SK-N-SH (cell line): ENCODE measurements around the gene ATP1A2. TPM values are rescaled to one million over a fixed set of nuclear protein-coding genes. Genes with fewer than 3 reads are reported as not detected.

Experiments used
- CTCF ChIA-PET: fragments of 300-600, 350-600 bp; formaldehyde crosslinking; extraction: SDS; loops from one replicate; lab custom pipeline; 2021; lab: Yijun Ruan, JAX
- POLR2A ChIA-PET: fragments of 350-600 bp; sonication (Branson Sonifier 250); formaldehyde crosslinking; extraction: SDS; loops from one replicate; lab custom pipeline; 2020; ENCODE audit warnings: antibody characterized with exemption, inconsistent platforms; lab: Yijun Ruan, JAX
- DNase-seq: peaks from one replicate; pipeline ENCODE4 v3.0.0; 2012
- H2AFZ ChIP-seq: fragments of 200-600 bp; sonication (generic); 2 replicates; pipeline ENCODE4 v1.8.1; 2016; ENCODE audit warnings: antibody characterized with exemption, mild to moderate bottlenecking, low read depth
- H3F3A ChIP-seq: fragments of 200-600 bp; sonication (generic); replicated peaks from 2 replicates; pipeline ENCODE3; 2016; ENCODE audit warnings: antibody characterized with exemption, mild to moderate bottlenecking; ENCODE audit not compliant: insufficient read depth
- H3K27ac ChIP-seq, 2 experiments: fragments of 200-500 bp in 1 of 2; fragments of 200-600 bp in 1 of 2; sonication (Bioruptor generic) in 1 of 2; sonication (generic), shearing (Covaris generic) in 1 of 2; 2 replicates each; pipeline versions ENCODE4 v1.5.1 to v1.6.1; 2014 to 2016; ENCODE audit warnings: low read depth in 2 of 2, inconsistent platforms in 1 of 2, low read length in 1 of 2, mild to moderate bottlenecking in 1 of 2, mixed read lengths in 1 of 2
- H3K27me3 ChIP-seq: fragments of 200-600 bp; sonication (generic), shearing (Covaris generic); 2 replicates; pipeline ENCODE4 v1.6.1; 2016; ENCODE audit warnings: mixed run types; ENCODE audit not compliant: insufficient read depth
- H3K36me3 ChIP-seq, 2 experiments: fragments of 200-500 bp in 1 of 2; fragments of 200-600 bp in 1 of 2; sonication (Bioruptor generic) in 1 of 2; sonication (generic) in 1 of 2; replicated peaks in 1 of 2; 2 replicates each; pipeline versions ENCODE3 to v1.5.1; 2014 to 2016; ENCODE audit warnings: low read length in 1 of 2, mild to moderate bottlenecking in 1 of 2; ENCODE audit not compliant: insufficient read depth in 2 of 2, control insufficient read depth in 1 of 2
- H3K4me1 ChIP-seq, 2 experiments: fragments of 200-500 bp in 1 of 2; fragments of 200-600 bp in 1 of 2; sonication (Bioruptor generic) in 1 of 2; sonication (generic), shearing (Covaris generic) in 1 of 2; 2 replicates each; pipeline versions ENCODE4 v1.5.1 to v1.6.1; 2014 to 2016; ENCODE audit warnings: low read depth in 1 of 2, low read length in 1 of 2, mixed run types in 1 of 2; ENCODE audit not compliant: insufficient read depth in 2 of 2, control insufficient read depth in 1 of 2
- H3K4me2 ChIP-seq: fragments of 200-600 bp; sonication (generic), shearing (Covaris generic); 2 replicates; pipeline ENCODE4 v1.6.1; 2017; ENCODE audit warnings: mixed run types
- H3K4me3 ChIP-seq, 2 experiments: fragments of 200-500 bp in 1 of 2; fragments of 200-600 bp in 1 of 2; sonication (Bioruptor generic) in 1 of 2; sonication (generic), shearing (Covaris generic) in 1 of 2; 2 replicates each; pipeline versions ENCODE4 v1.5.1 to v1.8.1; 2014 to 2016; ENCODE audit warnings: low read depth in 2 of 2, inconsistent platforms in 1 of 2, low read length in 1 of 2, mild to moderate bottlenecking in 1 of 2, mixed read lengths in 1 of 2, moderate library complexity in 1 of 2
- H3K79me2 ChIP-seq: fragments of 200-600 bp; sonication (generic); 2 replicates; pipeline ENCODE4 v1.8.1; 2017; ENCODE audit warnings: mild to moderate bottlenecking; ENCODE audit not compliant: insufficient read depth
- H3K9ac ChIP-seq: fragments of 200-600 bp; sonication (generic); 2 replicates; pipeline ENCODE4 v1.6.1; 2017; ENCODE audit warnings: mixed run types
- H3K9me2 ChIP-seq: fragments of 200-600 bp; sonication (generic); 2 replicates; pipeline ENCODE4 v1.6.1; 2017; ENCODE audit warnings: mixed run types
- H3K9me3 ChIP-seq: fragments of 200-600 bp; sonication (generic); 2 replicates; pipeline ENCODE4 v1.6.1; 2017; ENCODE audit warnings: mixed run types, mild to moderate bottlenecking, moderate library complexity
- H4K20me1 ChIP-seq: fragments of 200-600 bp; sonication (generic); 2 replicates; pipeline ENCODE4 v1.6.1; 2017; ENCODE audit warnings: mild to moderate bottlenecking, mixed run types; ENCODE audit not compliant: insufficient read depth
- ELF1 ChIP-seq: IDR thresholded peaks from 2 replicates; pipeline ENCODE4 v1.4.0; 2012
- GABPA ChIP-seq: IDR thresholded peaks from 2 replicates; pipeline ENCODE4 v1.4.0; 2012; ENCODE audit warnings: low read depth, mild to moderate bottlenecking
- POLR2AphosphoS5 ChIP-seq: IDR thresholded peaks from 2 replicates; pipeline ENCODE4 v1.6.1; 2012; ENCODE audit warnings: low read depth, low read length
- RCOR1 ChIP-seq: fragments of 150-350 bp; IDR thresholded peaks from 2 replicates; pipeline ENCODE4 v1.6.1; 2017; ENCODE audit warnings: antibody characterized with exemption, low read length
- polyA plus RNA-seq, 3 experiments: library from polyadenylated mRNA; depleted of rRNA; stranded (reverse); fragments of >200 nt; gene quantifications; 2 replicates each; pipeline ENCODE4 v1.2.3, GENCODE V29; 2012
- TF ChIP-seq, protein P1 (sequence below): IDR thresholded peaks from 2 replicates; pipeline ENCODE4 v1.4.0; 2012; ENCODE audit warnings: low read depth

Gene ATP1A2
- polyA plus RNA-seq, 1 of the 3 experiments (the other 2 are of a cell fraction) = 0.07 TPM

DNA sequence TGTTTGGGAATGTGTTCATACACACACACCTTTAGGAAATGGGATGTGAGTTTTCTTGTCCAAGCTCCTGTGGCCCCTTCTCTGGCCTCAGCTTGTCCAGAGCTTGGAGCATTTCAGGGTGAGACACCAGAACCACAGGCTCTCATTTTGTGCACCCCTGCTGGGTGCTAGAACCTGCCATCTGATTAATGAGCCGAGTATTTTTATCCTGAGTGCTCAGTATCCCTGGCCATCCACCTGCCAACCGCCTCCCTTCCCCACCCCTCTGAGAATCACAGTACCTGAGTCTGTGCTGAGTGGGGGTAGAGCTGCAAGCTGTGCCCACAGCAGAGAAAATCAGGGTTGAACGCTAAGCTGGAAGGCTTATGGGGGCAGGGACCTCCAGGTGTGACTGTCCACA, 76.2 kb downstream of the ATP1A2 start (continued):
- no peak for TF ChIP-seq POLR2AphosphoS5
- no peak for TF ChIP-seq GABPA
- TF ChIP-seq, all 33 proteins: peak for 0

DNA sequence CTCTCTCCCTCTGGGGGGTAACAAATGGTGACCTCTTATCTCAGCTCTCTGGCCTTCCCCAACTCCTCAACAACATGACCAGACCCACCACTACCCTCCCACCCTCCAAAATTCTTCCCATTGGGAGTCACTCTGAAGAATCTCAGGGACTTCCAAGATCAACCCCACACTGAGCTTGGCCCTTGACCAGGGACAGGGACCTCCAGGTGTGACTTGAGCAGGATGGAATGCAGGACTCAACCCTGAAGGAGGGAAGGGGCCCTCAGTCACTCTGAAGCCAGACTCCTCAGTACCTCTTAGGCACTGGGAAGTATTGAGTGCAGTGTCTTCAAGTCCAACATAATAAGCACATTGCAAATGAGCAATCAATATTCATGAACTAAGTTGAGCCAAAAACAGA, 76.7 kb downstream of the ATP1A2 start:
- Histone ChIP-seq H3K79me2 (no peaks in the 10 kb centered on the region), H3K9me3 (no peaks in the 10 kb centered on the region), H3K27me3 (no peaks in the 10 kb centered on the region), H3K4me1 (peaks cover 3 to 5% of the 10 kb centered on the region in 2 experiments; a peak in 2 of 4 replicates), H3K9ac (no peak overlapping the region), H3K27ac (no peak overlapping the region), H3K4me2 (no peak overlapping the region), H2AFZ (no peak overlapping the region), H3F3A (no peaks in the 10 kb centered on the region), H4K20me1 (no peaks in the 10 kb centered on the region), H3K9me2 (no peaks in the 10 kb centered on the region), H3K36me3 (no peaks in the 10 kb centered on the region), H3K4me3 (no peak overlapping the region)
- ChIA-PET CTCF (interaction anchor here (1.0 to 7.5 kb wide), 16 partner anchors 9 to 107 kb away, joined by 3 to 293 read pairs (median 14); partner anchors contain the start of gene PEA15), POLR2A (no interaction called here)
- no peak for DNase-seq
- no peak for TF ChIP-seq ELF1
- TF ChIP-seq, protein P1, sequence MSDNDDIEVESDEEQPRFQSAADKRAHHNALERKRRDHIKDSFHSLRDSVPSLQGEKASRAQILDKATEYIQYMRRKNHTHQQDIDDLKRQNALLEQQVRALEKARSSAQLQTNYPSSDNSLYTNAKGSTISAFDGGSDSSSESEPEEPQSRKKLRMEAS = no peak
- no peak for TF ChIP-seq POLR2AphosphoS5
- no peak for TF ChIP-seq RCOR1

Other genes with a start within 250 kb of the ATP1A2 start
- 0.57 and 0.74 TPM in 2 replicates for gene CFAP45, start 215.6 kb upstream of the ATP1A2 start, polyA plus RNA-seq (2012; rRNA removed)
- 625 and 646 TPM in 2 replicates for gene TAGLN2, start 190.3 kb upstream of the ATP1A2 start, polyA plus RNA-seq (2012; rRNA removed)
- gene IGSF9, start 170.1 kb upstream of the ATP1A2 start, polyA plus RNA-seq (2012; rRNA removed) = 0.86 and 2.4 TPM in 2 replicates
- gene SLAMF9, start 161.5 kb upstream of the ATP1A2 start, polyA plus RNA-seq (2012; rRNA removed) = 0.12 and 0.19 TPM in 2 replicates
- gene PIGM, start 83.8 kb upstream of the ATP1A2 start, polyA plus RNA-seq (2012; rRNA removed) = 4.0 and 5.1 TPM in 2 replicates
- 0.03 TPM in 1 of 2 replicates, not detected in the other for gene KCNJ10, start 45.6 kb upstream of the ATP1A2 start, polyA plus RNA-seq (2012; rRNA removed)
- gene KCNJ9, start 34.2 kb upstream of the ATP1A2 start, polyA plus RNA-seq (2012; rRNA removed) = 0.02 and 0.05 TPM in 2 replicates
- gene IGSF8, start 17.1 kb upstream of the ATP1A2 start, polyA plus RNA-seq (2012; rRNA removed) = 67.9 and 70.7 TPM in 2 replicates
- not detected in 2 replicates for gene ATP1A4, start 35.8 kb downstream of the ATP1A2 start, polyA plus RNA-seq (2012; rRNA removed)
- gene CASQ1, start 74.8 kb downstream of the ATP1A2 start, polyA plus RNA-seq (2012; rRNA removed) = 0.08 and 0.18 TPM in 2 replicates
- 322 and 382 TPM in 2 replicates for gene PEA15, start 89.6 kb downstream of the ATP1A2 start, polyA plus RNA-seq (2012; rRNA removed)
- 108 and 150 TPM in 2 replicates for gene DCAF8, start 146.8 kb downstream of the ATP1A2 start, polyA plus RNA-seq (2012; rRNA removed)
- gene PEX19, start 169.4 kb downstream of the ATP1A2 start, polyA plus RNA-seq (2012; rRNA removed) = 31.4 and 52.1 TPM in 2 replicates
- gene COPA, start 227.5 kb downstream of the ATP1A2 start, polyA plus RNA-seq (2012; rRNA removed) = 91.4 and 122 TPM in 2 replicates
- 165 and 226 TPM in 2 replicates for gene NCSTN, start 227.6 kb downstream of the ATP1A2 start, polyA plus RNA-seq (2012; rRNA removed)